Central memory CD8-positive, alpha-beta T cell (primary cell): Measurements from ENCODE around the gene BHLHE41.

Experiments
- ATAC-seq: fragments of 150-1000 bp; cut with Tn5 transposase; replicated peaks from 2 replicates; pipeline ENCODE4 v1.10.0; 2022; ENCODE audit warnings: mild to moderate bottlenecking, moderate FRiP score, moderate number of reproducible peaks; ENCODE audit not compliant: poor library complexity, severe bottlenecking; ENCODE audit errors: extremely low read depth
- DNase-seq, 2 donors: peaks; one replicate each; pipeline ENCODE4 v3.0.0; 2021; ENCODE audit warnings: low spot score in 2 of 2
- H3K27ac Mint-ChIP-seq: one replicate; pipeline ENCODE4 v1.8.0; 2022; ENCODE audit warnings: low read depth, mild to moderate bottlenecking, moderate library complexity, mixed read lengths
- H3K27me3 Mint-ChIP-seq: one replicate; pipeline ENCODE4 v1.8.0; 2022; ENCODE audit warnings: mixed read lengths
- H3K36me3 Mint-ChIP-seq: one replicate; pipeline ENCODE4 v1.8.0; 2022; ENCODE audit warnings: mild to moderate bottlenecking, moderate library complexity, mixed read lengths; ENCODE audit not compliant: insufficient read depth
- H3K4me1 Mint-ChIP-seq: one replicate; pipeline ENCODE4 v1.8.0; 2022; ENCODE audit warnings: mixed read lengths
- H3K4me3 Mint-ChIP-seq: one replicate; pipeline ENCODE4 v1.8.0; 2022; ENCODE audit warnings: mild to moderate bottlenecking, moderate library complexity, mixed read lengths
- H3K9me3 Mint-ChIP-seq: one replicate; pipeline ENCODE4 v1.8.0; 2022; ENCODE audit warnings: mixed read lengths

The BHLHE41 gene

GRCh38 chr12:26080911-26081310, 43.9 kb downstream of the BHLHE41 start:
- no peak for ATAC-seq
- no peaks in the 10 kb centered on the region for H3K4me1 Mint-ChIP-seq
- no peaks in the 10 kb centered on the region for H3K27me3 Mint-ChIP-seq
- no peaks in the 10 kb centered on the region for H3K9me3 Mint-ChIP-seq
- no peaks in the 10 kb centered on the region for H3K36me3 Mint-ChIP-seq
- no peak overlapping the region for H3K4me3 Mint-ChIP-seq
- no peak overlapping the region for H3K27ac Mint-ChIP-seq
- DNase-seq = no peak

DNA sequence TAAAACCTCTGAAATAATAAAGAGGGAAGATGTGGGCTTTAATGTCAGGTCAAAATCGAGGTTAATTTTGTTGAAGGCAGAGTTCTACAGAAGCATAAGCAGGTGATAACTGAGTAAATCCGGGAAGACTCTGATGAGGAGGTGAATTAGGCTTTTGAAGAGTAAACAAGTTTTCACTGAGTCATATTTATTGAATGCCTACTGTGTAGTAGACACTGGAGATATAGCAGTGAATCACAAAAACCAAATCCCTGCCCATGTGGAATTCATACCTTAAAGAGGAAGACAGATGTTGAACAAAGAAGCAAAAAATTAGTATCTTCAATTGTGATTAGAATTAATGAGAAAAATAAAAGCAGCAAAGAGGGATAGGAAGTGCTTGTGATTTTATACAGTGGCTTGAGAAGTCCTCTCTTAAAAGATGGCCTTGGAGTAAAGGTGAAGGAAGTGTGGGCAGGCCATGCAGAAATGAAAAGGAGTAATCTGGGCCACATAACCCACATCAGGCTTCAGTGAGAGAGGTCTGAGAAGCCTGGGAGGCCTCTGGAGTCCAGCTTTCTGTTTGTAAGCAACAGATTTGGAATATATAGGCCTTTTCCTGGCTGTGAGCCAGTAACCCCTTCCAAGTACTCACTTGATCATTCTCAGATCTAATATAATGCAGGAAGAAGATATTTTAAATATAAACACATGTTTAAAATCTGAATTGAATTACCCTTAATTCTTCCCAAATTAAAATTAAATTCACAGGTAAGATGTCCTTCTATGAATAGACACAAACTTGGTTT, 46.7 kb downstream of the BHLHE41 start:
- Mint-ChIP-seq H3K4me1 (no peaks in the 10 kb centered on the region), H3K36me3 (no peaks in the 10 kb centered on the region), H3K9me3 (no peaks in the 10 kb centered on the region), H3K27me3 (peaks cover 18% of the 10 kb centered on the region), H3K4me3 (no peak overlapping the region), H3K27ac (no peak overlapping the region)
- no peak for ATAC-seq
- DNase-seq = no peak
